DMS 273 (cell line): Measurements from ENCODE around the gene ROBO2.
A peak's percentile ranks its signal among the peaks of the same experiment; 100 is the strongest.

Experiments used
- DNase-seq: peaks from one replicate; lab custom pipeline; 2025; ENCODE audit not compliant: unreplicated experiment; lab: John Stamatoyannopoulos, UW

ROBO2 gene

GRCh38 chr3:77039606-77040171 is at the start of gene ROBO2:
ROBO2 (plus strand) TSS chr3:77040099; CDS start chr3:77040786, 687 bp downstream.
- DNase-seq: peak; percentile 89

- no peak for DNase-seq
Measured at GRCh38 chr3:76990606-76991005, 49.3 kb upstream of the ROBO2 start.

- DNase-seq: no peak
Measured at GRCh38 chr3:76991165-76991564, 48.7 kb upstream of the ROBO2 start.

- DNase-seq: peak; percentile 74
Measured at GRCh38 chr3:76997733-76998132, 42.2 kb upstream of the ROBO2 start.

GRCh38 chr3:76998555-76998954 is 41.3 kb upstream of the ROBO2 start:
- DNase-seq: no peak

GRCh38 chr3:77001062-77001701 is 38.7 kb upstream of the ROBO2 start:
- no peak for DNase-seq

GRCh38 chr3:77014226-77014625 is 25.7 kb upstream of the ROBO2 start:
- no peak for DNase-seq

- DNase-seq: no peak
Measured at GRCh38 chr3:77025471-77025870, 14.4 kb upstream of the ROBO2 start.

- no peak for DNase-seq
Measured at GRCh38 chr3:77026904-77027634, 12.8 kb upstream of the ROBO2 start.

- no peak for DNase-seq
Measured at GRCh38 chr3:77028005-77028404, 11.9 kb upstream of the ROBO2 start.

GRCh38 chr3:77038468-77038929 is 1.4 kb upstream of the ROBO2 start:
- DNase-seq: peak; percentile 90

- peak; percentile 83 for DNase-seq
Measured at GRCh38 chr3:77038930-77039605, 831 bp upstream of the ROBO2 start.

- DNase-seq: no peak
Measured at GRCh38 chr3:77040216-77040615, 317 bp downstream of the ROBO2 start.

GRCh38 chr3:77040926-77041722 is 1.2 kb downstream of the ROBO2 start:
- DNase-seq: peak; percentile 13

- peak; percentile 6 for DNase-seq
Measured at GRCh38 chr3:77041811-77042210, 1.9 kb downstream of the ROBO2 start.

- no peak for DNase-seq
Measured at GRCh38 chr3:77042343-77042742, 2.4 kb downstream of the ROBO2 start.

- DNase-seq: peak; percentile 55
Measured at GRCh38 chr3:77042882-77043281, 3.0 kb downstream of the ROBO2 start.

GRCh38 chr3:77045686-77046085 is 5.8 kb downstream of the ROBO2 start:
- no peak for DNase-seq

- no peak for DNase-seq
Measured at GRCh38 chr3:77048186-77048585, 8.3 kb downstream of the ROBO2 start.

GRCh38 chr3:77051591-77051990 is 11.7 kb downstream of the ROBO2 start:
- DNase-seq: no peak

- DNase-seq: no peak
Measured at GRCh38 chr3:77052051-77052501, 12.2 kb downstream of the ROBO2 start.
